ENCODE data around the gene CX3CR1.

DNA sequence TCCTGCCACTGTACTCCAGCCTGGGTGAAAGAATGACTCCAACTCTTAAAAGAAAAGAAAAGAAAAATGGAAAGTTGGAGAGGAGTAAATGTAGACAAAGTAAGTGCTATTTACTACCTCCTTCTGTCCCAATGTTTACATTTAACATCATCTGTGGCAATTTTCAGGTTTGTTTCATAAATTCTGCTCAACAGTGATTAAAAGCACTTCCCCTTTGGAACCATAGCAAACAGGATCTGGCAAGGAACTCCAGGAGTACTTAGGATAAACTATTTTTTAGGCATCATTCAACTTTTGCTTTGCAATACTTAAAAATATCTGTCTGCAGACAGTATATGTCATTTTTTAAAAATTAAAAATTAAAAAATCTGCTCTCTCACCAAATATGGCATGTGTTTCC is 5.5 kb upstream of the CX3CR1 start:
- TF ChIP-seq POLR2A (IDR thresholded peaks at IDR 0.05) (no peak), POLR2AphosphoS5 (IDR thresholded peaks at IDR 0.05) (no peak)
- TF ChIP-seq, protein P1, sequence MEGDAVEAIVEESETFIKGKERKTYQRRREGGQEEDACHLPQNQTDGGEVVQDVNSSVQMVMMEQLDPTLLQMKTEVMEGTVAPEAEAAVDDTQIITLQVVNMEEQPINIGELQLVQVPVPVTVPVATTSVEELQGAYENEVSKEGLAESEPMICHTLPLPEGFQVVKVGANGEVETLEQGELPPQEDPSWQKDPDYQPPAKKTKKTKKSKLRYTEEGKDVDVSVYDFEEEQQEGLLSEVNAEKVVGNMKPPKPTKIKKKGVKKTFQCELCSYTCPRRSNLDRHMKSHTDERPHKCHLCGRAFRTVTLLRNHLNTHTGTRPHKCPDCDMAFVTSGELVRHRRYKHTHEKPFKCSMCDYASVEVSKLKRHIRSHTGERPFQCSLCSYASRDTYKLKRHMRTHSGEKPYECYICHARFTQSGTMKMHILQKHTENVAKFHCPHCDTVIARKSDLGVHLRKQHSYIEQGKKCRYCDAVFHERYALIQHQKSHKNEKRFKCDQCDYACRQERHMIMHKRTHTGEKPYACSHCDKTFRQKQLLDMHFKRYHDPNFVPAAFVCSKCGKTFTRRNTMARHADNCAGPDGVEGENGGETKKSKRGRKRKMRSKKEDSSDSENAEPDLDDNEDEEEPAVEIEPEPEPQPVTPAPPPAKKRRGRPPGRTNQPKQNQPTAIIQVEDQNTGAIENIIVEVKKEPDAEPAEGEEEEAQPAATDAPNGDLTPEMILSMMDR (IDR thresholded peaks at IDR 0.05) = no peak

All from prostate gland (tissue), 2 donors.